GM12878 (cell line): ENCODE data around the gene RFX7. TPM values are rescaled to one million over a fixed set of nuclear protein-coding genes. Genes with fewer than 3 reads are reported as not detected.

Experiments
- ATAC-seq: fragments of 200-7000 bp; cut with Tn5 transposase; 3 replicates; pipeline ENCODE4 v1.9.1; 2020; ENCODE audit warnings: mild to moderate bottlenecking, moderate library complexity
- BruUV-seq: library from RNA; stranded (reverse); fragments of 400-500 nt; replicated peaks from 2 replicates; lab custom pipeline; 2021; lab: Mats Ljungman, UMichigan
- CTCF ChIA-PET: fragments of 300-600 bp; sonication (Branson Sonifier 250); formaldehyde crosslinking; extraction: SDS; loops from one replicate; lab custom pipeline; 2021; ENCODE audit warnings: inconsistent platforms; lab: Yijun Ruan, JAX
- POLR2A ChIA-PET: fragments of 350-600 bp; formaldehyde crosslinking; extraction: SDS; loops from one replicate; lab custom pipeline; 2021; ENCODE audit warnings: inconsistent platforms; lab: Charles Lee
- RAD21 ChIA-PET: fragments of 300-600 bp; sonication (Branson Sonifier 250); formaldehyde crosslinking; loops from one replicate; lab custom pipeline; 2023; ENCODE audit warnings: antibody characterized with exemption; ENCODE audit not compliant: unreplicated experiment; lab: Charles Lee
- SMC1A ChIA-PET: fragments of 300-600 bp; sonication (Branson Sonifier 250); formaldehyde crosslinking; loops from one replicate; lab custom pipeline; 2023; ENCODE audit not compliant: unreplicated experiment, uncharacterized antibody; lab: Charles Lee
- DNase-seq: peaks from one replicate; pipeline ENCODE4 v3.0.0-alpha.2; 2011; ENCODE audit warnings: low read depth, low spot score
- FAIRE-seq: peaks from 3 replicates; lab custom pipeline; 2011; peaks lifted over from hg19 to GRCh38; lab: Jason Lieb, UNC
- H2AFZ ChIP-seq: 2 replicates; pipeline ENCODE4 v1.6.0; 2011; ENCODE audit warnings: low read depth, low read length, control low read depth; ENCODE audit not compliant: control insufficient read depth
- H3K27ac ChIP-seq: 2 replicates; pipeline ENCODE4 v1.5.1; 2011; ENCODE audit warnings: control low read depth; ENCODE audit not compliant: control insufficient read depth, insufficient read depth
- H3K27me3 ChIP-seq, 2 experiments: replicated peaks in 1 of 2; 2 replicates each; pipeline versions ENCODE4 v1.6.0 to v1.6.1; 2011; ENCODE audit warnings: low read length in 1 of 2; ENCODE audit not compliant: control insufficient read depth in 2 of 2, insufficient read depth in 2 of 2
- H3K36me3 ChIP-seq, 2 experiments: 2 replicates each; pipeline ENCODE4 v1.5.1; 2011; ENCODE audit warnings: low read length in 1 of 2; ENCODE audit not compliant: control insufficient read depth in 2 of 2, insufficient read depth in 2 of 2
- H3K4me1 ChIP-seq: 2 replicates; pipeline ENCODE4 v1.6.1; 2011; ENCODE audit warnings: mild to moderate bottlenecking, low read length, moderate library complexity, mixed read lengths; ENCODE audit not compliant: control insufficient read depth, insufficient read depth
- H3K4me2 ChIP-seq: 2 replicates; pipeline ENCODE4 v1.6.0; 2011; ENCODE audit warnings: control low read depth; ENCODE audit not compliant: control insufficient read depth, insufficient read depth
- H3K4me3 ChIP-seq: fragments of 200-600 bp; sonication (generic); 2 replicates; pipeline ENCODE4 v1.5.1; 2016
- H3K79me2 ChIP-seq: 2 replicates; pipeline ENCODE4 v1.6.0; 2011; ENCODE audit warnings: low read length; ENCODE audit not compliant: control insufficient read depth, insufficient read depth
- H3K9ac ChIP-seq: 2 replicates; pipeline ENCODE4 v1.8.0; 2011; ENCODE audit warnings: low read length, control low read depth, mixed read lengths; ENCODE audit not compliant: control insufficient read depth, insufficient read depth
- H3K9me3 ChIP-seq: replicated peaks from 3 replicates; pipeline ENCODE4 v1.5.1; 2011; ENCODE audit warnings: mild to moderate bottlenecking, low read length; ENCODE audit not compliant: control insufficient read depth, insufficient read depth
- H4K20me1 ChIP-seq: 2 replicates; pipeline ENCODE4 v1.6.0; 2011; ENCODE audit not compliant: control insufficient read depth, insufficient read depth
- ATF7 ChIP-seq: fragments of 450-650 bp; IDR thresholded peaks from 2 replicates; pipeline ENCODE4 v1.6.1; 2016; ENCODE audit warnings: low read depth, mild to moderate bottlenecking
- BACH1 ChIP-seq: fragments of 450-650 bp; IDR thresholded peaks from 2 replicates; pipeline ENCODE4 v1.6.1; 2017; ENCODE audit warnings: mild to moderate bottlenecking, borderline replicate concordance
- IRF4 ChIP-seq: IDR thresholded peaks from 2 replicates; pipeline ENCODE4 v1.6.1; 2011; ENCODE audit warnings: low read depth, low read length
- MTA2 ChIP-seq: fragments of 450-650 bp; IDR thresholded peaks from 2 replicates; pipeline ENCODE4 v1.6.1; 2016; ENCODE audit warnings: low read depth, mild to moderate bottlenecking, moderate library complexity
- NR2C1 ChIP-seq: fragments of 450-650 bp; IDR thresholded peaks from 2 replicates; pipeline ENCODE4 v1.6.1; 2017; ENCODE audit warnings: antibody characterized with exemption, mild to moderate bottlenecking, moderate library complexity
- PAX8 ChIP-seq: fragments of 450-650 bp; IDR thresholded peaks from 2 replicates; pipeline ENCODE4 v1.6.1; 2017; ENCODE audit warnings: mild to moderate bottlenecking, moderate library complexity
- POLR2A ChIP-seq: IDR thresholded peaks from 2 replicates; pipeline ENCODE4 v1.6.1; 2011; ENCODE audit warnings: low read depth, mild to moderate bottlenecking, low read length
- RBBP5 ChIP-seq: fragments of 200-600 bp; sonication (generic); conservative IDR thresholded peaks from 2 replicates; pipeline ENCODE4 v1.6.1; 2016
- SIX5 ChIP-seq: IDR thresholded peaks from 2 replicates; pipeline ENCODE4 v1.6.1; 2011; ENCODE audit warnings: mild to moderate bottlenecking, low read depth, low read length, moderate library complexity; ENCODE audit not compliant: severe bottlenecking
- SUPT20H ChIP-seq: IDR thresholded peaks from 2 replicates; pipeline ENCODE4 v1.6.1; 2011; ENCODE audit warnings: low read depth, mild to moderate bottlenecking, low read length, moderate library complexity, borderline replicate concordance; ENCODE audit not compliant: control insufficient read depth
- YBX1 ChIP-seq: fragments of 450-650 bp; IDR thresholded peaks from 2 replicates; pipeline ENCODE4 v1.6.1; 2016; ENCODE audit warnings: antibody characterized with exemption
- ZNF274 ChIP-seq: IDR thresholded peaks from one replicate; pipeline ENCODE4 v1.8.0; 2011; ENCODE audit not compliant: insufficient read length, insufficient read depth
- in situ Hi-C: fragments of 300-500 bp; cut with MboI; formaldehyde crosslinking; loops from 9 replicates; pipeline ENCODE4 v1.14.3; 2018; ENCODE audit warnings: mixed read lengths
- intact Hi-C: fragments of 100-400 bp; cut with micrococcal nuclease; formaldehyde crosslinking; loops from one replicate; pipeline ENCODE4 v1.14.2; 2022; ENCODE audit not compliant: unreplicated experiment
- polyA plus RNA-seq, 11 experiments: library from polyadenylated mRNA; depleted of rRNA in 4 of 11; unstranded in 6 of 11; stranded (reverse) in 5 of 11; fragments of >200 nt; fragmentation: Nextera tagmentation in 4 of 11; fragmentation: Illumina TruSeq in 1 of 11; extraction: Ambion mirVana in 4 of 11; extraction: Trizol in 1 of 11; gene quantifications; 1 replicate in 1 of 11; 2 replicates in 10 of 11; pipeline versions ENCODE4 v1.2.1 to v1.2.3, GENCODE V29; 2011 to 2016; ENCODE audit warnings: inconsistent platforms in 2 of 11, missing spikeins in 2 of 11, low read depth in 1 of 11
- total RNA-seq, 4 experiments: library from RNA; depleted of rRNA in 3 of 4; stranded (reverse); fragments of >200 nt in 3 of 4; fragmentation: Illumina TruSeq in 1 of 4; extraction: Trizol in 1 of 4; gene quantifications; 2 replicates each; pipeline versions ENCODE4 v1.2.1 to v1.2.3, GENCODE V29; 2013 to 2021
- TF ChIP-seq, protein P1 (sequence below): fragments of 450-650 bp; IDR thresholded peaks from 2 replicates; pipeline ENCODE4 v1.6.1; 2017; ENCODE audit warnings: mild to moderate bottlenecking, low read depth, inconsistent platforms; ENCODE audit not compliant: poor library complexity, severe bottlenecking

Gene RFX7
- total and polyA plus RNA-seq, 10 of the 15 experiments (the other 5 are each of a cell fraction or from before 2014, with no cell fraction given), result 3.2 to 31.4 (median 10.7) TPM

DNA sequence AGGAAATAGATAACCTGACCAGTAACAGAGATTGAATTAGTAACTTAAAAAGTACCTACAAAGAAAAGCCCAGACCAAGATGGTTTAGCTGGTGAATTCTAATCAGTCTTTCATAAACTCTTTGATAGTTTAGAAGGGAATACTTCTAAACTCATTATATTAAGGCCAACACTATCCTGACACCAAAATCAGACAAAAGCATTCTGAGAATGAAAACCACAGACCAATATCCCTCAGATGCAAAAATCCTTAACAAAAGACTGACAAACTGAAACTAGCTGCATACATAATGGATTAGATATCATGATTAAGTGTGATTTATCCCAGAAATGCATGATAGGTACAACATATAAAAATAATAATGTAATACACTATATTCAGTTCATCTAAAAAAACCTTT, 115.6 kb downstream of the RFX7 start:
- POLR2A ChIA-PET, result no interaction called here
- in situ Hi-C loops (no loop called here), intact Hi-C loops (no loop called here)
- H3K36me3 ChIP-seq, result peaks cover 5 to 9% of the 10 kb centered on the region in 2 experiments; a peak in 3 of 4 replicates
- CTCF ChIA-PET, result no interaction called here
- ATAC-seq (no peak), FAIRE-seq (no peak), DNase-seq (no peak)
- no peak overlapping the region for H3K4me2 ChIP-seq
- no peak overlapping the region for H2AFZ ChIP-seq
- RAD21 ChIA-PET, result no interaction called here
- H3K79me2 ChIP-seq, result no peaks in the 10 kb centered on the region
- no peaks in the 10 kb centered on the region for H3K4me1 ChIP-seq
- TF ChIP-seq SUPT20H, result no peak
- TF ChIP-seq ATF7, result no peak
- no peak for TF ChIP-seq NR2C1
- TF ChIP-seq POLR2A, result no peak
- no peak for TF ChIP-seq YBX1
- no peak for TF ChIP-seq RBBP5
- TF ChIP-seq PAX8, result no peak
- TF ChIP-seq BACH1, result no peak
- no peak for TF ChIP-seq SIX5
- no peak for TF ChIP-seq MTA2
- TF ChIP-seq IRF4, result no peak
- TF ChIP-seq ZNF274, result no peak
- TF ChIP-seq, protein P1, sequence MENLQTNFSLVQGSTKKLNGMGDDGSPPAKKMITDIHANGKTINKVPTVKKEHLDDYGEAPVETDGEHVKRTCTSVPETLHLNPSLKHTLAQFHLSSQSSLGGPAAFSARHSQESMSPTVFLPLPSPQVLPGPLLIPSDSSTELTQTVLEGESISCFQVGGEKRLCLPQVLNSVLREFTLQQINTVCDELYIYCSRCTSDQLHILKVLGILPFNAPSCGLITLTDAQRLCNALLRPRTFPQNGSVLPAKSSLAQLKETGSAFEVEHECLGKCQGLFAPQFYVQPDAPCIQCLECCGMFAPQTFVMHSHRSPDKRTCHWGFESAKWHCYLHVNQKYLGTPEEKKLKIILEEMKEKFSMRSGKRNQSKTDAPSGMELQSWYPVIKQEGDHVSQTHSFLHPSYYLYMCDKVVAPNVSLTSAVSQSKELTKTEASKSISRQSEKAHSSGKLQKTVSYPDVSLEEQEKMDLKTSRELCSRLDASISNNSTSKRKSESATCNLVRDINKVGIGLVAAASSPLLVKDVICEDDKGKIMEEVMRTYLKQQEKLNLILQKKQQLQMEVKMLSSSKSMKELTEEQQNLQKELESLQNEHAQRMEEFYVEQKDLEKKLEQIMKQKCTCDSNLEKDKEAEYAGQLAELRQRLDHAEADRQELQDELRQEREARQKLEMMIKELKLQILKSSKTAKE, result no peak
- H3K27me3 ChIP-seq, result no peaks in the 10 kb centered on the region
- H3K9ac ChIP-seq, result no peak overlapping the region
- no TSS peak for BruUV-seq
- peaks cover 18% of the 10 kb centered on the region for H3K9me3 ChIP-seq
- no peaks in the 10 kb centered on the region for H4K20me1 ChIP-seq
- SMC1A ChIA-PET, result no interaction called here
- H3K27ac ChIP-seq, result no peak overlapping the region
- no peak overlapping the region for H3K4me3 ChIP-seq
